Hepatocyte (in vitro differentiated cells): ENCODE results near the gene FXYD2. TPM values are rescaled to one million over a fixed set of nuclear protein-coding genes. Genes with fewer than 3 reads are reported as not detected.

Source experiments
- DNase-seq: peaks from one replicate; pipeline ENCODE4 v3.0.0-alpha.2; 2016; ENCODE audit warnings: low spot score
- H2AFZ ChIP-seq: fragments of 200-600 bp; sonication (generic); 2 replicates; pipeline ENCODE4 v1.6.0; 2016; ENCODE audit warnings: antibody characterized with exemption, mild to moderate bottlenecking
- H3K27ac ChIP-seq: fragments of 200-600 bp; sonication (generic); 2 replicates; pipeline ENCODE4 v1.5.1; 2016; ENCODE audit warnings: mild to moderate bottlenecking
- H3K27me3 ChIP-seq: fragments of 200-600 bp; sonication (generic); 2 replicates; pipeline ENCODE4 v1.6.1; 2016
- H3K36me3 ChIP-seq: fragments of 200-600 bp; sonication (generic); replicated peaks from 2 replicates; pipeline ENCODE4 v1.5.1; 2016; ENCODE audit warnings: low read depth; ENCODE audit not compliant: insufficient read depth
- H3K4me1 ChIP-seq: fragments of 200-600 bp; sonication (generic); 2 replicates; pipeline ENCODE4 v1.5.1; 2016; ENCODE audit warnings: mild to moderate bottlenecking, moderate library complexity; ENCODE audit not compliant: insufficient read depth
- H3K4me2 ChIP-seq: fragments of 200-600 bp; sonication (generic); 2 replicates; pipeline ENCODE4 v1.6.0; 2016
- H3K4me3 ChIP-seq: fragments of 200-600 bp; sonication (generic); 2 replicates; pipeline ENCODE4 v1.5.1; 2016; ENCODE audit warnings: mild to moderate bottlenecking
- H3K79me2 ChIP-seq: fragments of 200-600 bp; sonication (generic); 2 replicates; pipeline ENCODE4 v1.6.0; 2017; ENCODE audit warnings: mild to moderate bottlenecking
- H3K9me2 ChIP-seq: fragments of 200-600 bp; sonication (generic); replicated peaks from 2 replicates; pipeline ENCODE4 v1.6.0; 2017; ENCODE audit warnings: mild to moderate bottlenecking; ENCODE audit not compliant: insufficient read depth
- H3K9me3 ChIP-seq: fragments of 200-600 bp; sonication (generic); 2 replicates; pipeline ENCODE4 v1.5.1; 2016; ENCODE audit warnings: low read depth, mild to moderate bottlenecking
- H4K20me1 ChIP-seq: fragments of 200-600 bp; sonication (generic); 2 replicates; pipeline ENCODE4 v1.6.0; 2016; ENCODE audit warnings: mild to moderate bottlenecking; ENCODE audit not compliant: insufficient read depth, poor library complexity, severe bottlenecking
- CTCF ChIP-seq: fragments of 200-600 bp; sonication (generic); IDR thresholded peaks from 2 replicates; pipeline ENCODE4 v1.5.1; 2016; ENCODE audit warnings: antibody characterized with exemption, mild to moderate bottlenecking; ENCODE audit not compliant: poor library complexity
- EZH2 ChIP-seq: fragments of 200-600 bp; sonication (generic); IDR thresholded peaks from 2 replicates; pipeline ENCODE4 v1.6.1; 2016; ENCODE audit warnings: antibody characterized with exemption, mild to moderate bottlenecking, borderline replicate concordance
- EZH2phosphoT487 ChIP-seq: fragments of 200-600 bp; sonication (generic); IDR thresholded peaks from one replicate; pipeline ENCODE4 v1.6.1; 2018; ENCODE audit warnings: antibody characterized with exemption, mild to moderate bottlenecking, low read depth, moderate library complexity; ENCODE audit not compliant: unreplicated experiment, severe bottlenecking
- WGBS: methylation state at CpG from one replicate; pipeline ENCODE4 v1.1.6; 2016; ENCODE audit warnings: low lambda C conversion rate; ENCODE audit errors: missing lambda C conversion rate; 5-methylcytosine and 5-hydroxymethylcytosine counted together
- polyA plus RNA-seq: library from polyadenylated mRNA; unstranded; fragments of >200 nt; fragmentation: Nextera tagmentation; extraction: Ambion mirVana; gene quantifications from 2 replicates; pipeline ENCODE4 v1.2.1, GENCODE V29; 2016
- total RNA-seq: library from RNA; depleted of rRNA; stranded (reverse); fragments of >200 nt; gene quantifications from 2 replicates; pipeline ENCODE4 v1.2.3, GENCODE V29; 2014

FXYD2 gene
- total and polyA plus RNA-seq, 2 experiments from 2014 or later, result 72.7 to 93.8 TPM

GRCh38 chr11:117834838-117835443 lies 10.4 kb upstream of the FXYD2 start:
- TF ChIP-seq EZH2phosphoT487 (no peak), CTCF (no peak), EZH2 (no peak)
- H3K9me3 ChIP-seq, result no peaks in the 10 kb centered on the region
- no peaks in the 10 kb centered on the region for H4K20me1 ChIP-seq
- no peaks in the 10 kb centered on the region for H3K79me2 ChIP-seq
- no peak overlapping the region for H3K4me2 ChIP-seq
- no peak for DNase-seq
- H3K27me3 ChIP-seq, result no peaks in the 10 kb centered on the region
- no peaks in the 10 kb centered on the region for H3K36me3 ChIP-seq
- WGBS, result 95% methylated on average over 17 of the region's 17 CpGs
- peaks cover 16% of the 10 kb centered on the region for H3K4me1 ChIP-seq
- H3K4me3 ChIP-seq, result no peak overlapping the region
- no peak overlapping the region for H2AFZ ChIP-seq
- H3K27ac ChIP-seq, result no peak overlapping the region
- no peaks in the 10 kb centered on the region for H3K9me2 ChIP-seq

DNA sequence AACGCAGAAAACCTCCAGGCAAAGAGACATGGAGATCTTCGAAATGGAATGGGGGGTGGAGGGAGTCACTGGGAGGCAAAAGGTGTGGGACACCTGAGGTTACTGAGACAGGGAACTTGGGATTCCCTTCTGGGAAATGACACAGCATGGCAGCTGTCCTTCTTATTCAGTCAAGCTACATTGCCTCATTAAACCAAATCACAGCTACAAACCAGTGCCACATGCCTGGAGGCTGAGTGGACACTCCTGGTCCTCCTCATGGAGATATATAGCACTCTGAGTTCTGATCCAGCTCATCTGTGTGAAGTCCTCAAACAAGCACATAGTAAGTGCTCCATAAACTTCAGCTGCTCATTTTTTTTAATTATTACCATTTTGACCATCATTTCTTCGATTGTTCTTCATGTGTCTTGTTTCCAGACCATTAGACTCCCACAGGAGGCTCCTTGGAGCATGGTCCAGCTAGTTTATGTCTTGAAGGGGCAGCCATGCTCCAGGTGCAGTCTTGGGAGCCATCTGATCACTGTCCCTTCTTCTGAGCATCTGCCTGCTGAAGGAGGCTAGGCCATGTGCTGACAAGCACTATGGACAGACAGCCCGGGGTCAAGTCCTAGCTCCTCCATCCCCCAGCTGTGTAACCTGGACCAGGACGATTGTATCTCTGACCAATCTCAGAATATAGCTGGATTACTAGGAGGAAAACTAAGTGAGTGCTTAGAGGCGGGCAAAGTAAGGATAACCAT lies 9.7 kb upstream of the FXYD2 start:
- H3K36me3 ChIP-seq, result no peaks in the 10 kb centered on the region
- no peak overlapping the region for H2AFZ ChIP-seq
- DNase-seq, result no peak
- no peaks in the 10 kb centered on the region for H3K9me2 ChIP-seq
- H4K20me1 ChIP-seq, result no peaks in the 10 kb centered on the region
- 94% methylated on average over 6 of the region's 6 CpGs for whole genome bisulfite sequencing
- H3K79me2 ChIP-seq, result no peaks in the 10 kb centered on the region
- TF ChIP-seq EZH2 (no peak), CTCF (no peak), EZH2phosphoT487 (no peak)
- H3K4me1 ChIP-seq, result peaks cover 18% of the 10 kb centered on the region
- peak overlapping the region; percentile 28 for H3K4me2 ChIP-seq
- no peak overlapping the region for H3K4me3 ChIP-seq
- H3K9me3 ChIP-seq, result no peaks in the 10 kb centered on the region
- peak overlapping the region; percentile 92 for H3K27ac ChIP-seq
- no peaks in the 10 kb centered on the region for H3K27me3 ChIP-seq

GRCh38 chr11:117833401-117833891 lies 8.9 kb upstream of the FXYD2 start:
- H3K9me3 ChIP-seq, result no peaks in the 10 kb centered on the region
- no peak overlapping the region for H2AFZ ChIP-seq
- H3K79me2 ChIP-seq, result no peaks in the 10 kb centered on the region
- no peaks in the 10 kb centered on the region for H3K36me3 ChIP-seq
- 33% methylated on average over 7 of the region's 7 CpGs for WGBS
- no peaks in the 10 kb centered on the region for H4K20me1 ChIP-seq
- no peak overlapping the region for H3K4me2 ChIP-seq
- no peak overlapping the region for H3K4me3 ChIP-seq
- peak; percentile 87 for DNase-seq
- TF ChIP-seq EZH2 (no peak), EZH2phosphoT487 (no peak), CTCF (no peak)
- no peaks in the 10 kb centered on the region for H3K27me3 ChIP-seq
- H3K27ac ChIP-seq, result peak overlapping the region; percentile 92
- H3K9me2 ChIP-seq, result no peaks in the 10 kb centered on the region
- H3K4me1 ChIP-seq, result peaks cover 26% of the 10 kb centered on the region
